GM12865 (cell line): ENCODE measurements around the gene PLSCR4.
"Not testable (repeated sequence)": the region's sequence is repeated elsewhere in the genome, so short reads cannot be mapped to it uniquely, and the experiment has no call there.

Experiments
- DNase-seq: peaks from one replicate; pipeline ENCODE4 v3.0.0; 2010; ENCODE audit warnings: low read depth
- H3K4me3 ChIP-seq: 2 replicates; pipeline ENCODE4 v1.5.1; 2011; ENCODE audit warnings: mild to moderate bottlenecking, low read depth, low read length, control low read depth
- CTCF ChIP-seq: IDR thresholded peaks from 2 replicates; pipeline ENCODE4 v1.5.1; 2011; ENCODE audit warnings: low read length, control low read depth, low read depth, inconsistent platforms; ENCODE audit not compliant: insufficient read depth; ENCODE audit errors: missing control alignments

PLSCR4 gene

DNA sequence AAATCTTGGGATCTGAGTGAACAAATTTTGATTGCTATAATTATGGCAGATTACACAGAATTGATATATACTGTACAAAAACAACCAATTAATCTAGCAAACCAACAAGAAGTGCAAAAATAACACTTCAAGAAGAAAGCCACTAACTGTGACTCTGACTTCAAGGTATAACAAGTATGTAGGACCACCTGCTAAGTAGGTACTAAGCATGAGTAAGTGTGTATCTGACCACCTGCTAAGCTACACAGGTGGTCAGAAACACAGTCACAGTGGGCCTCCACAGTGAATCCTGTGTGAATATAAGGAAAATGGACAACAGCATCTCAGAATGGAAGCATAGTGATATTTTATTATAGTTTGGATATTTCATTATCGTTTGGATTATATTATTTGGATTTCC lies 14.8 kb upstream of the PLSCR4 start:
- no peak for DNase-seq
- H3K4me3 ChIP-seq: no peak overlapping the region
- no peak for TF ChIP-seq CTCF

DNA sequence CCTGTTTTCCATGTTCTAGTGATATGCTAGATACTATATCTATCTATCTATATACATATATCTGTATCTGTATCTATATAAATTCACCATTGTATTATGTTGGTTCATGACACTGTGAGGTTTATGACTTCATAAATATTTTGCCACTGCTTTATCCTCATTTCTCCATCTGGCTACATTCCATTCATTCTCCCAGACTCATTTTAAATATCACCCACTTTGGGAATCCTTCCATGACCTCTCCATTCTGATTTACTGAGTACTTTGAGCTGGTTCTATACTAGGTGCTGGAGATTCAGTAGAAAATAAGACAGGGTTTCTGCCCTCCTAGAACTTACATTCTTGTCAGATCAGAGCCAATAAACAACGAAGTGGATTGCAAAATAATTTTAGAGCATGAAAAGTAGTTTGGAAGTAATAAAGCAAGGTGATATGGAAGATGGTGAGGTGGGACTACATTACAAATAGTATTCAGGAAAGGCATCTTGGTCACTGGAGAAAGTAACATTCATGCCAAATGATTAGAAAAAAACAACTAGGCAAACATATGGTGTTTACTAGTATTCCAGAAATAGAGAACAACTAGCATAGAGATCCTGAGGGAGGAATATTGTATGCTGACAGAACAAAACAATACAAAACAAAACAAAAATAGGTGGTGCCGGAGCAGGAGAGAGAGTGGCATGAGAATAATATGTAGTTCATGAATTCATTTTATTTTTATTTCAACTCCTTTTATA lies 11.6 kb upstream of the PLSCR4 start:
- no peak for DNase-seq
- no peak overlapping the region for H3K4me3 ChIP-seq
- no peak for TF ChIP-seq CTCF

DNA sequence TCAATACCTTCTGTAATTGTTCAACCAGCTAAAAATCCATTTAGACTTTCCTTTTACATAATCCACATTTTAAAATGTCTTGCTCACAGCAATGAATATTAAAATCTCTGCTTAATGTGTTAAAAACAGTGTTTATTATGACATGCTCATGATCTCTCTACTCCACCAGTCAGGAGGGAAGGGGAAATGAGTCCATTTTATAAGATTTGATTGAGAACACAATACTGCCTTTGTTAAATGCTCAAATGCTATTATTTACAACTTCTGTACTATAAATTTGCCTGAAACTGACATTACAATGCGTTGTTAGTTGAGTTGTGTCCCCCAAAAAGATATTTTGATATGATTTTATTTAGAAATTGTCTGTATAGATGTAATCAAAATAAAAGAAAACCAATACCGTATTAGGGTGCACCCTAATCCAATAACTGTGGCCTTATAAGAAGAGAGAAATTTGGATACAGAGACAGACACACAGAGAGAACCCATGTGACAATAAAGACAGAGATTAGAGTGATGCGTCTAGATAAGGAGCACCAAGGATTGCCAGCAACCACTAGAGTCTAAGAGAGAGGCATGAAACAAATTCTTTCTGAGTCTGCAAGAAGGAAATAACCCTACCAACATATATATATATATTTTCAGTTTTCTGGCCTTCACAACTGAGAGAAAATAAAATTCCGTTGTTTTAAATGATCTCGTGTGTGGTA lies 9.1 kb upstream of the PLSCR4 start:
- no peak overlapping the region for H3K4me3 ChIP-seq
- no peak for TF ChIP-seq CTCF
- DNase-seq: no peak

DNA sequence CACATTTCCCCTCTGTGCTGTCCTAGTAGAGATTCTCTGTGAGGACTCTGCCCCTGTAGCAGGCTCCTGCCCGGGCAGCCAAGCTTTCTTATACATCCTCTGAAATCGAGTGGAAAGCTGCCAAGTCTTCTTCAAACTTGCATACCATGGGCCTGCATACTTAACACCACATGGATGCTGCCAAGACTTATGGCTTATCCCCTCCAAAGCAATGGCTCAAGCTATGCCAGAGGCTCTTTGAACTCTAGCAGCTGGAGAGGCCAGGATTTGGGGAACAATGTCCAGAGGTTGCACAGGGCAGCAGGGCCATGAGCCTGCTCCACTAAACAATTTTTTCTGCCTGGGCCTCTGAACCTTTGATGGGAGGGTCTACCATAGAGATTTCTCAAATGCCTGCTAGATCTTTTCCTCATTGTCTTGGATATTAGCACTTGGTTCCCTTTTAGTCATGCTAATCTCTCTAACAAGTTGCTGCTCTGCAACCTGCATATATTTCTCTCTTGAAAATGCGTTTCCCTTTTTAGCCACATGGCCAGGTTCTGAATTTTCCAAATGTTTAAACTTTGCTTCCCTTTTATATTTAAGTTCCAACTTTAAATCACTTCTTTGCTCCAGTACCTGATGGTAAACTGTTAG lies 6.1 kb upstream of the PLSCR4 start:
- DNase-seq: no peak
- H3K4me3 ChIP-seq: no peak overlapping the region
- no peak for TF ChIP-seq CTCF

GRCh38 chr3:146252445-146252844 lies 1.5 kb upstream of the PLSCR4 start:
- H3K4me3 ChIP-seq, DNase-seq: not testable (repeated sequence)

GRCh38 chr3:146249921-146250320 lies 984 bp downstream of the PLSCR4 start:
- no peak for TF ChIP-seq CTCF
- no peak overlapping the region for H3K4me3 ChIP-seq
- DNase-seq: no peak

DNA sequence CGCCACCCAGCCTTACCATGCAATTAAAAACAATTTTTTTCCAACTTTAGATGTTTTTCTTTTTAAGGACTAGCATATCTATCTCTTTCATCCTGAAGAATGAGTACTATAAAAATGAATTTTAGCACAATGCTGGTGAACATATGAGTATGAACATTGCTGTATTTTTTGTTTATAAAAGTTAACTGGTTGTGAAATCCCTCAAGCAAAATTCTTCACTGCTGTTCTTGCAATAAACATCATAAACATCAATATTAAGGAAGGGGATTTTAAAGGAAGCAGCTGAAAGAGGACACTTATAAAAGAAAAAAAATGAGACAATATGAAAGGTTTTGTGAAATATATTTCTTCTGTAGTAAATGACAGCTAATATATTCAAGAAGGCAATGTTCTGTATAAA lies 3.0 kb downstream of the PLSCR4 start:
- DNase-seq: no peak
- TF ChIP-seq CTCF: no peak
- no peak overlapping the region for H3K4me3 ChIP-seq
